Epithelial cell of prostate (primary cell): ENCODE measurements around the gene WRAP53.

Experiments
- DNase-seq: peaks from one replicate; pipeline ENCODE4 v3.0.0-alpha.2; 2011; ENCODE audit warnings: low read depth, low spot score
- H3K27ac ChIP-seq: fragments of 450-650 bp; 2 replicates; pipeline ENCODE4 v1.5.1; 2017; ENCODE audit warnings: mild to moderate bottlenecking

The WRAP53 gene

GRCh38 chr17:7737601-7738000 lies 49.3 kb downstream of the WRAP53 start:
- no peak for DNase-seq

GRCh38 chr17:7739746-7740145 lies 51.5 kb downstream of the WRAP53 start:
- no peak overlapping the region for H3K27ac ChIP-seq
- no peak for DNase-seq

More at GRCh38 chr17:7737601-7738000, 49.3 kb downstream of the WRAP53 start:
- no peak overlapping the region for H3K27ac ChIP-seq

- no peak overlapping the region for H3K27ac ChIP-seq
- no peak for DNase-seq
Observed at GRCh38 chr17:7740481-7741001, 52.3 kb downstream of the WRAP53 start.

- no peak for DNase-seq
- H3K27ac ChIP-seq, result no peak overlapping the region
Observed at GRCh38 chr17:7742729-7743128, 54.5 kb downstream of the WRAP53 start.

GRCh38 chr17:7744416-7744815 lies 56.1 kb downstream of the WRAP53 start:
- H3K27ac ChIP-seq, result no peak overlapping the region
- no peak for DNase-seq

GRCh38 chr17:7745748-7746470 lies 57.6 kb downstream of the WRAP53 start:
- H3K27ac ChIP-seq, result no peak overlapping the region

GRCh38 chr17:7747635-7748071 lies 59.4 kb downstream of the WRAP53 start:
- no peak overlapping the region for H3K27ac ChIP-seq
- no peak for DNase-seq

More at GRCh38 chr17:7745748-7746470, 57.6 kb downstream of the WRAP53 start:
- DNase-seq, result no peak

- DNase-seq, result no peak
- no peak overlapping the region for H3K27ac ChIP-seq
Observed at GRCh38 chr17:7748076-7748775, 59.9 kb downstream of the WRAP53 start.

GRCh38 chr17:7750321-7750821 lies 62.1 kb downstream of the WRAP53 start:
- H3K27ac ChIP-seq, result peak overlapping the region; percentile 66
- no peak for DNase-seq
